ENCODE measurements around the gene CALY.

CALY gene

GRCh38 chr10:133309720-133310398 lies 26.8 kb downstream of the CALY start:
- no peak for DNase-seq

- DNase-seq: peak; percentile 93
Measured at GRCh38 chr10:133309100-133309719, 27.5 kb downstream of the CALY start.

GRCh38 chr10:133308421-133309099 lies 28.1 kb downstream of the CALY start, which contains the start of the genes TUBGCP2 and ZNF511:
Gene TUBGCP2, minus strand, starts transcription at chr10:133308872. Its CDS starts 5,931 bp downstream, at chr10:133302941.
Gene ZNF511, plus strand, starts transcription at chr10:133308914. Its CDS starts 30 bp downstream, at chr10:133308944.
- DNase-seq: peak; percentile 91

- no peak for DNase-seq
Measured at GRCh38 chr10:133307776-133308420, 28.8 kb downstream of the CALY start.

GRCh38 chr10:133306941-133307379 lies 29.7 kb downstream of the CALY start:
- DNase-seq: no peak

- no peak for DNase-seq
Measured at GRCh38 chr10:133306097-133306476, 30.6 kb downstream of the CALY start.

- no peak for DNase-seq
Measured at GRCh38 chr10:133303206-133303605, 33.5 kb downstream of the CALY start.

- DNase-seq: no peak
Measured at GRCh38 chr10:133302230-133302629, 34.5 kb downstream of the CALY start.

- DNase-seq: no peak
Measured at GRCh38 chr10:133299738-133300137, 37.0 kb downstream of the CALY start.

- DNase-seq: no peak
Measured at GRCh38 chr10:133299224-133299623, 37.5 kb downstream of the CALY start.

GRCh38 chr10:133298466-133298865 lies 38.2 kb downstream of the CALY start:
- DNase-seq: no peak

GRCh38 chr10:133297504-133297903 lies 39.2 kb downstream of the CALY start:
- DNase-seq: no peak

GRCh38 chr10:133295426-133296320 lies 41.0 kb downstream of the CALY start:
- no peak for DNase-seq

- DNase-seq: no peak
Measured at GRCh38 chr10:133294189-133294588, 42.5 kb downstream of the CALY start.

GRCh38 chr10:133293810-133294119 lies 42.9 kb downstream of the CALY start:
- DNase-seq: no peak

- DNase-seq: no peak
Measured at GRCh38 chr10:133292919-133293809, 43.5 kb downstream of the CALY start.

- no peak for DNase-seq
Measured at GRCh38 chr10:133289761-133290160, 46.9 kb downstream of the CALY start.

GRCh38 chr10:133287832-133288500 lies 48.7 kb downstream of the CALY start:
- DNase-seq: no peak

- DNase-seq: no peak
Measured at GRCh38 chr10:133286366-133286765, 50.3 kb downstream of the CALY start.

GRCh38 chr10:133285217-133285616 lies 51.5 kb downstream of the CALY start:
- DNase-seq: no peak

GRCh38 chr10:133283931-133284330 lies 52.8 kb downstream of the CALY start:
- DNase-seq: no peak
